SK-N-SH (cell line): ENCODE results near the gene RCAN2. TPM values are rescaled to one million over a fixed set of nuclear protein-coding genes. Genes with fewer than 3 reads are reported as not detected.

Experiments used
- CTCF ChIA-PET: fragments of 300-600, 350-600 bp; formaldehyde crosslinking; extraction: SDS; loops from one replicate; lab custom pipeline; 2021; lab: Yijun Ruan, JAX
- POLR2A ChIA-PET: fragments of 350-600 bp; sonication (Branson Sonifier 250); formaldehyde crosslinking; extraction: SDS; loops from one replicate; lab custom pipeline; 2020; ENCODE audit warnings: antibody characterized with exemption, inconsistent platforms; lab: Yijun Ruan, JAX
- DNase-seq: peaks from one replicate; pipeline ENCODE4 v3.0.0; 2012
- H2AFZ ChIP-seq: fragments of 200-600 bp; sonication (generic); 2 replicates; pipeline ENCODE4 v1.8.1; 2016; ENCODE audit warnings: antibody characterized with exemption, mild to moderate bottlenecking, low read depth
- H3F3A ChIP-seq: fragments of 200-600 bp; sonication (generic); replicated peaks from 2 replicates; pipeline ENCODE3; 2016; ENCODE audit warnings: antibody characterized with exemption, mild to moderate bottlenecking; ENCODE audit not compliant: insufficient read depth
- H3K27ac ChIP-seq, 2 experiments: fragments of 200-500 bp in 1 of 2; fragments of 200-600 bp in 1 of 2; sonication (Bioruptor generic) in 1 of 2; sonication (generic), shearing (Covaris generic) in 1 of 2; 2 replicates each; pipeline versions ENCODE4 v1.5.1 to v1.6.1; 2014 to 2016; ENCODE audit warnings: low read depth in 2 of 2, inconsistent platforms in 1 of 2, low read length in 1 of 2, mild to moderate bottlenecking in 1 of 2, mixed read lengths in 1 of 2
- H3K27me3 ChIP-seq: fragments of 200-600 bp; sonication (generic), shearing (Covaris generic); 2 replicates; pipeline ENCODE4 v1.6.1; 2016; ENCODE audit warnings: mixed run types; ENCODE audit not compliant: insufficient read depth
- H3K36me3 ChIP-seq, 2 experiments: fragments of 200-500 bp in 1 of 2; fragments of 200-600 bp in 1 of 2; sonication (Bioruptor generic) in 1 of 2; sonication (generic) in 1 of 2; replicated peaks in 1 of 2; 2 replicates each; pipeline versions ENCODE3 to v1.5.1; 2014 to 2016; ENCODE audit warnings: low read length in 1 of 2, mild to moderate bottlenecking in 1 of 2; ENCODE audit not compliant: insufficient read depth in 2 of 2, control insufficient read depth in 1 of 2
- H3K4me1 ChIP-seq, 2 experiments: fragments of 200-500 bp in 1 of 2; fragments of 200-600 bp in 1 of 2; sonication (Bioruptor generic) in 1 of 2; sonication (generic), shearing (Covaris generic) in 1 of 2; 2 replicates each; pipeline versions ENCODE4 v1.5.1 to v1.6.1; 2014 to 2016; ENCODE audit warnings: low read depth in 1 of 2, low read length in 1 of 2, mixed run types in 1 of 2; ENCODE audit not compliant: insufficient read depth in 2 of 2, control insufficient read depth in 1 of 2
- H3K4me2 ChIP-seq: fragments of 200-600 bp; sonication (generic), shearing (Covaris generic); 2 replicates; pipeline ENCODE4 v1.6.1; 2017; ENCODE audit warnings: mixed run types
- H3K4me3 ChIP-seq, 2 experiments: fragments of 200-500 bp in 1 of 2; fragments of 200-600 bp in 1 of 2; sonication (Bioruptor generic) in 1 of 2; sonication (generic), shearing (Covaris generic) in 1 of 2; 2 replicates each; pipeline versions ENCODE4 v1.5.1 to v1.8.1; 2014 to 2016; ENCODE audit warnings: low read depth in 2 of 2, inconsistent platforms in 1 of 2, low read length in 1 of 2, mild to moderate bottlenecking in 1 of 2, mixed read lengths in 1 of 2, moderate library complexity in 1 of 2
- H3K79me2 ChIP-seq: fragments of 200-600 bp; sonication (generic); 2 replicates; pipeline ENCODE4 v1.8.1; 2017; ENCODE audit warnings: mild to moderate bottlenecking; ENCODE audit not compliant: insufficient read depth
- H3K9ac ChIP-seq: fragments of 200-600 bp; sonication (generic); 2 replicates; pipeline ENCODE4 v1.6.1; 2017; ENCODE audit warnings: mixed run types
- H3K9me2 ChIP-seq: fragments of 200-600 bp; sonication (generic); 2 replicates; pipeline ENCODE4 v1.6.1; 2017; ENCODE audit warnings: mixed run types
- H3K9me3 ChIP-seq: fragments of 200-600 bp; sonication (generic); 2 replicates; pipeline ENCODE4 v1.6.1; 2017; ENCODE audit warnings: mixed run types, mild to moderate bottlenecking, moderate library complexity
- H4K20me1 ChIP-seq: fragments of 200-600 bp; sonication (generic); 2 replicates; pipeline ENCODE4 v1.6.1; 2017; ENCODE audit warnings: mild to moderate bottlenecking, mixed run types; ENCODE audit not compliant: insufficient read depth
- ELF1 ChIP-seq: IDR thresholded peaks from 2 replicates; pipeline ENCODE4 v1.4.0; 2012
- EZH2phosphoT487 ChIP-seq: fragments of 200-600 bp; sonication (generic); IDR thresholded peaks from 2 replicates; pipeline ENCODE4 v1.6.1; 2017; ENCODE audit warnings: low read depth, mixed run types, mild to moderate bottlenecking, antibody characterized with exemption, moderate library complexity, borderline replicate concordance
- FOXJ3 ChIP-seq: sonication (generic); formaldehyde crosslinking; IDR thresholded peaks from 2 replicates; pipeline ENCODE4 v1.5.1; 2020; ENCODE audit warnings: mild to moderate bottlenecking, missing genetic modification reagents
- FOXM1 ChIP-seq: IDR thresholded peaks from 2 replicates; pipeline ENCODE4 v1.4.0; 2012; ENCODE audit warnings: low read depth, mild to moderate bottlenecking
- GABPA ChIP-seq: IDR thresholded peaks from 2 replicates; pipeline ENCODE4 v1.4.0; 2012; ENCODE audit warnings: low read depth, mild to moderate bottlenecking
- IRF3 ChIP-seq: fragments of 150-350 bp; IDR thresholded peaks from 2 replicates; pipeline ENCODE4 v1.6.1; 2016; ENCODE audit warnings: mild to moderate bottlenecking, low read depth, low read length
- MAX ChIP-seq: IDR thresholded peaks from 2 replicates; pipeline ENCODE4 v1.4.0; 2012; ENCODE audit warnings: low read depth
- MXI1 ChIP-seq: IDR thresholded peaks from 2 replicates; pipeline ENCODE4 v1.6.1; 2012; ENCODE audit warnings: mild to moderate bottlenecking, low read depth, low read length, improper control_type of control experiment
- NFIC ChIP-seq: IDR thresholded peaks from 2 replicates; pipeline ENCODE4 v1.4.0; 2012; ENCODE audit warnings: borderline replicate concordance
- NRF1 ChIP-seq: IDR thresholded peaks from 2 replicates; pipeline ENCODE4 v1.6.1; 2012; ENCODE audit warnings: low read depth, mild to moderate bottlenecking, low read length
- REST ChIP-seq: IDR thresholded peaks from 2 replicates; pipeline ENCODE4 v1.6.1; 2012; ENCODE audit warnings: mild to moderate bottlenecking, low read depth, low read length, moderate library complexity
- RFX5 ChIP-seq: IDR thresholded peaks from 2 replicates; pipeline ENCODE4 v1.6.1; 2012; ENCODE audit warnings: mild to moderate bottlenecking, improper control_type of control experiment, low read length
- SMC3 ChIP-seq: IDR thresholded peaks from 2 replicates; pipeline ENCODE4 v1.6.1; 2012; ENCODE audit warnings: low read depth, low read length, improper control_type of control experiment
- TAF1 ChIP-seq: IDR thresholded peaks from 2 replicates; pipeline ENCODE4 v1.6.1; 2012; ENCODE audit warnings: low read depth, mild to moderate bottlenecking, low read length, moderate library complexity, borderline replicate concordance
- USF1 ChIP-seq: IDR thresholded peaks from 2 replicates; pipeline ENCODE4 v1.4.0; 2012; ENCODE audit warnings: low read depth, borderline replicate concordance
- YY1 ChIP-seq: IDR thresholded peaks from 2 replicates; pipeline ENCODE4 v1.4.0; 2012; ENCODE audit warnings: low read depth, mild to moderate bottlenecking
- ZBTB33 ChIP-seq: IDR thresholded peaks from 2 replicates; pipeline ENCODE4 v1.4.0; 2012; ENCODE audit warnings: low read depth, borderline replicate concordance
- WGBS: methylation state at CpG from one replicate; pipeline ENCODE4 v1.1.6; 2017; ENCODE audit warnings: low lambda C conversion rate; 5-methylcytosine and 5-hydroxymethylcytosine counted together
- polyA plus RNA-seq, 3 experiments: library from polyadenylated mRNA; depleted of rRNA; stranded (reverse); fragments of >200 nt; gene quantifications; 2 replicates each; pipeline ENCODE4 v1.2.3, GENCODE V29; 2012

The RCAN2 gene
- polyA plus RNA-seq, 1 of the 3 experiments (the other 2 are of a cell fraction) = not detected

GRCh38 chr6:46469021-46469420 lies 22.2 kb downstream of the RCAN2 start:
- no peaks in the 10 kb centered on the region for H3K9me2 ChIP-seq
- no peak overlapping the region for H3K4me2 ChIP-seq
- no peaks in the 10 kb centered on the region for H3K36me3 ChIP-seq
- H4K20me1 ChIP-seq = no peaks in the 10 kb centered on the region
- peaks cover 6% of the 10 kb centered on the region; the same call in 1 of the 2 replicates for H3K27me3 ChIP-seq
- TF ChIP-seq ZBTB33 (no peak), EZH2phosphoT487 (no peak), TAF1 (no peak), FOXJ3 (CRISPR knock-in tag) (no peak), RFX5 (no peak), IRF3 (no peak), MAX (no peak), NFIC (no peak), ELF1 (no peak), REST (no peak), FOXM1 (no peak), SMC3 (no peak), USF1 (no peak), YY1 (no peak), NRF1 (no peak), GABPA (no peak), MXI1 (no peak)
- no peaks in the 10 kb centered on the region for H3K4me1 ChIP-seq
- ChIA-PET POLR2A (no interaction called here), CTCF (no interaction called here)
- H3F3A ChIP-seq = no peaks in the 10 kb centered on the region
- H3K27ac ChIP-seq = no peak overlapping the region
- H3K79me2 ChIP-seq = no peaks in the 10 kb centered on the region
- no peaks in the 10 kb centered on the region for H3K9me3 ChIP-seq
- H3K9ac ChIP-seq = no peak overlapping the region
- no peak overlapping the region for H2AFZ ChIP-seq
- 3% methylated on average over 2 of the region's 2 CpGs for WGBS
- DNase-seq = no peak
- H3K4me3 ChIP-seq = no peak overlapping the region
